ENCODE measurements around the gene MTREX.

The MTREX gene

GRCh38 chr5:55278778-55279177, 29.0 kb upstream of the MTREX start:
- peaks cover 83 to 87% of the 10 kb centered on the region in 2 experiments for H3K36me3 ChIP-seq (ENCODE audit: control insufficient read depth in 2 of 2, insufficient read depth in 1 of 2, low read length in 2 of 2)
- H3K4me3 ChIP-seq (ENCODE audit: low read depth, low read length) = no peak overlapping the region
- no peaks in the 10 kb centered on the region for H3K9me3 ChIP-seq (ENCODE audit: control insufficient read depth, insufficient read depth, low read depth, low read length)
- no peak overlapping the region for H3K27ac ChIP-seq (ENCODE audit: extremely low read depth, low read depth, low read length)
- ChIA-PET CTCF (no interaction called here), POLR2A (no interaction called here)
- TF ChIP-seq ZNF654 (tag by site-specific recombination; IDR thresholded peaks at IDR 0.05; ENCODE audit: low read depth) (no peak), ZNF16 (tag by site-specific recombination; IDR thresholded peaks at IDR 0.05; ENCODE audit: low read depth) (no peak), ZNF248 (tag by site-specific recombination; IDR thresholded peaks at IDR 0.05) (no peak), TCF7L2 (IDR thresholded peaks at IDR 0.05; ENCODE audit: borderline replicate concordance, low read depth, low read length) (no peak), ZNF416 (tag by site-specific recombination; IDR thresholded peaks at IDR 0.05) (no peak), ZFP3 (tag by site-specific recombination; IDR thresholded peaks at IDR 0.05; ENCODE audit: low read depth) (no peak), ZNF529 (tag by site-specific recombination; IDR thresholded peaks at IDR 0.05; ENCODE audit: insufficient replicate concordance) (no peak), ZNF513 (tag by site-specific recombination; IDR thresholded peaks at IDR 0.05) (no peak), ZNF138 (tag by site-specific recombination; IDR thresholded peaks at IDR 0.05; ENCODE audit: borderline replicate concordance) (no peak), ZNF544 (tag by site-specific recombination; IDR thresholded peaks at IDR 0.05) (no peak), YY1 (tag by site-specific recombination; IDR thresholded peaks at IDR 0.05) (no peak), ZNF48 (tag by site-specific recombination; IDR thresholded peaks at IDR 0.05) (no peak), KLF9 (tag by site-specific recombination; IDR thresholded peaks at IDR 0.05; ENCODE audit: low read depth) (no peak), ZNF202 (tag by site-specific recombination; IDR thresholded peaks at IDR 0.05; ENCODE audit: borderline replicate concordance) (no peak), ZSCAN5A (tag by site-specific recombination; IDR thresholded peaks at IDR 0.05) (no peak), ZNF596 (tag by site-specific recombination; IDR thresholded peaks at IDR 0.05) (no peak), ZNF768 (tag by site-specific recombination; IDR thresholded peaks at IDR 0.05) (no peak), ZNF121 (tag by site-specific recombination; IDR thresholded peaks at IDR 0.05) (no peak)
- H3K4me1 ChIP-seq (ENCODE audit: control insufficient read depth, insufficient read depth, low read length) = no peaks in the 10 kb centered on the region

- Histone ChIP-seq H3K4me3 (ENCODE audit: low read depth, low read length) (no peak overlapping the region), H3K4me1 (ENCODE audit: control insufficient read depth, insufficient read depth, low read length) (no peaks in the 10 kb centered on the region), H3K27ac (ENCODE audit: extremely low read depth, low read depth, low read length) (no peak overlapping the region), H3K36me3 (ENCODE audit: control insufficient read depth in 2 of 2, insufficient read depth in 1 of 2, low read length in 2 of 2) (peaks cover 67 to 77% of the 10 kb centered on the region in 2 experiments), H3K9me3 (ENCODE audit: control insufficient read depth, insufficient read depth, low read depth, low read length) (no peaks in the 10 kb centered on the region)
- TF ChIP-seq ZNF174 (tag by site-specific recombination; IDR thresholded peaks at IDR 0.05) (no peak), ZNF670 (tag by site-specific recombination; IDR thresholded peaks at IDR 0.05; ENCODE audit: low read depth) (no peak)
- ChIA-PET CTCF (no interaction called here), POLR2A (no interaction called here)
Measured at GRCh38 chr5:55286411-55286933, 21.3 kb upstream of the MTREX start.

- no peak for TF ChIP-seq MYNN (tag by site-specific recombination; IDR thresholded peaks at IDR 0.05; ENCODE audit: borderline replicate concordance)
- no peak for TF ChIP-seq ZNF76 (tag by site-specific recombination; IDR thresholded peaks at IDR 0.05; ENCODE audit: borderline replicate concordance, low read depth)
- TF ChIP-seq ZNF155 (tag by site-specific recombination; IDR thresholded peaks at IDR 0.05) = no peak
- no peak for TF ChIP-seq ZNF626 (tag by site-specific recombination; IDR thresholded peaks at IDR 0.05)
- no peak for TF ChIP-seq TRIM28 (IDR thresholded peaks at IDR 0.05; ENCODE audit: borderline replicate concordance, low read length)
- TF ChIP-seq ZNF596 (tag by site-specific recombination; IDR thresholded peaks at IDR 0.05) = no peak
- no peak for TF ChIP-seq ZNF366 (tag by site-specific recombination; conservative IDR thresholded peaks at IDR 0.05)
- TF ChIP-seq ZNF133 (tag by site-specific recombination; IDR thresholded peaks at IDR 0.05) = no peak
- no peak for TF ChIP-seq ZNF660 (tag by site-specific recombination; IDR thresholded peaks at IDR 0.05)
- no peaks in the 10 kb centered on the region for H3K4me1 ChIP-seq (ENCODE audit: control insufficient read depth, insufficient read depth, low read length)
- no peak overlapping the region for H3K4me3 ChIP-seq (ENCODE audit: low read depth, low read length)
- no peak overlapping the region for H3K27ac ChIP-seq (ENCODE audit: extremely low read depth, low read depth, low read length)
- H3K9me3 ChIP-seq (ENCODE audit: control insufficient read depth, insufficient read depth, low read depth, low read length) = no peaks in the 10 kb centered on the region
- POLR2A ChIA-PET = no interaction called here
- CTCF ChIA-PET = no interaction called here
- peaks cover 70 to 85% of the 10 kb centered on the region in 2 experiments for H3K36me3 ChIP-seq (ENCODE audit: control insufficient read depth in 2 of 2, insufficient read depth in 1 of 2, low read length in 2 of 2)
Measured at GRCh38 chr5:55289808-55290207, 18.0 kb upstream of the MTREX start.
